Lung (tissue), 12 donors: ENCODE results near the gene VARS1. TPM values are rescaled to one million over a fixed set of nuclear protein-coding genes. Genes with fewer than 3 reads are reported as not detected.
A peak's percentile ranks its signal among the peaks of the same experiment; 100 is the strongest.

Source experiments
- ATAC-seq: fragments of 200-7000 bp; cut with Tn5 transposase; one replicate; pipeline ENCODE4 v1.9.1; 2020; ENCODE audit warnings: moderate number of reproducible peaks; ENCODE audit not compliant: insufficient read depth, low FRiP score
- DNase-seq, 3 donors: peaks; one replicate each; pipeline ENCODE4 v3.0.0-alpha.2; 2013 to 2017
- H3K27ac ChIP-seq, 2 donors: one replicate each; pipeline ENCODE4 v1.5.1; 2013; ENCODE audit warnings: mild to moderate bottlenecking in 2 of 2, moderate library complexity in 2 of 2, control low read depth in 1 of 2, inconsistent platforms in 1 of 2, low read depth in 1 of 2, low read length in 1 of 2
- H3K27me3 ChIP-seq, 3 donors: one replicate each; pipeline ENCODE4 v1.5.1; 2013; ENCODE audit warnings: low read length in 2 of 3; ENCODE audit not compliant: control insufficient read depth in 3 of 3, insufficient read depth in 3 of 3
- H3K36me3 ChIP-seq, 4 donors: one replicate each; pipeline ENCODE4 v1.5.1; 2013; ENCODE audit warnings: low read length in 4 of 4, mild to moderate bottlenecking in 1 of 4, moderate library complexity in 1 of 4; ENCODE audit not compliant: control insufficient read depth in 4 of 4, insufficient read depth in 4 of 4
- H3K4me1 ChIP-seq, 5 donors: one replicate each; pipeline ENCODE4 v1.5.1; 2013; ENCODE audit warnings: low read length in 5 of 5, mild to moderate bottlenecking in 2 of 5, moderate library complexity in 1 of 5; ENCODE audit not compliant: control insufficient read depth in 5 of 5, insufficient read depth in 5 of 5
- H3K4me3 ChIP-seq: one replicate; pipeline ENCODE4 v1.5.1; 2013; ENCODE audit warnings: mild to moderate bottlenecking, control low read depth, moderate library complexity
- H3K9ac ChIP-seq, 2 donors: one replicate each; pipeline ENCODE4 v1.5.1; 2013; ENCODE audit warnings: low read length in 2 of 2, control low read depth in 1 of 2; ENCODE audit not compliant: insufficient read depth in 1 of 2
- H3K9me3 ChIP-seq, 4 donors: one replicate each; pipeline ENCODE4 v1.5.1; 2013; ENCODE audit warnings: low read length in 3 of 4, mild to moderate bottlenecking in 1 of 4, moderate library complexity in 1 of 4; ENCODE audit not compliant: control insufficient read depth in 4 of 4, insufficient read depth in 3 of 4
- CTCF ChIP-seq: IDR thresholded peaks from 2 replicates; pipeline ENCODE4 v1.5.1; 2012; ENCODE audit warnings: mild to moderate bottlenecking; ENCODE audit errors: control extremely low read depth, extremely low read depth
- WGBS, 2 donors: extraction: QIAGEN DNeasy Blood & Tissue Kit; methylation state at CpG; one replicate each; pipeline ENCODE4 v1.1.7; 2013; 5-methylcytosine and 5-hydroxymethylcytosine counted together
- polyA plus RNA-seq, 2 donors: library from polyadenylated mRNA; stranded (reverse); fragments of 200-250 nt; gene quantifications; one replicate each; pipeline ENCODE4 v1.2.1, GENCODE V29; 2013
- total RNA-seq, 2 donors: library from RNA; depleted of rRNA in 1 of 2; stranded (reverse); fragments of >200 nt in 1 of 2; gene quantifications; one replicate each; pipeline ENCODE4 v1.2.1, GENCODE V29; 2014 to 2021
- donor health status: control.
- donor health status: control.
- donor health status: Bipolar disorder and iron deficiency.
- donor health status: healthy.
- donor health status: DM: yes; HTN: yes; CAD: no.

VARS1 gene
- total and polyA plus RNA-seq, 4 donors = 32.2 to 95.4 (median 41.0) TPM

- H3K9ac ChIP-seq = no peak overlapping the region
- no peaks in the 10 kb centered on the region for H3K9me3 ChIP-seq
- ATAC-seq = no peak
- no peaks in the 10 kb centered on the region for H3K27me3 ChIP-seq
- peaks cover 0 to 3% (median 0%) of the 10 kb centered on the region in 4 donors for H3K36me3 ChIP-seq
- 78 to 84% methylated on average over 8 of the region's 8 CpGs for WGBS, 2 donors
- no peak for DNase-seq
- H3K4me3 ChIP-seq = no peak overlapping the region
- peaks cover 0 to 6% (median 0%) of the 10 kb centered on the region in 5 donors for H3K4me1 ChIP-seq
- TF ChIP-seq CTCF = no peak
- H3K27ac ChIP-seq = peak overlapping the region in 1 of 2 donors; percentile 54
Measured at GRCh38 chr6:31762878-31763618, 32.5 kb downstream of the VARS1 start.

- H3K27me3 ChIP-seq = no peaks in the 10 kb centered on the region
- no peak for TF ChIP-seq CTCF
- no peaks in the 10 kb centered on the region for H3K9me3 ChIP-seq
- ATAC-seq (no peak), DNase-seq (no peak)
- 81 to 84% methylated on average over 4 of the region's 4 CpGs for WGBS, 2 donors
- H3K36me3 ChIP-seq = peaks cover 0 to 3% (median 0%) of the 10 kb centered on the region in 4 donors
- H3K4me3 ChIP-seq = no peak within 1 kb of the TSS
- H3K27ac ChIP-seq = peak within 1 kb of the TSS in 1 of 2 donors; percentile 54
- no peak within 1 kb of the TSS for H3K9ac ChIP-seq
- H3K4me1 ChIP-seq = peaks cover 0 to 6% (median 0%) of the 10 kb centered on the region in 5 donors
Measured at GRCh38 chr6:31762356-31762755, 33.2 kb downstream of the VARS1 start, which contains the start of gene SAPCD1. Gene SAPCD1, plus strand, starts transcription at chr6:31762656. Its CDS starts 399 bp downstream, at chr6:31763055.

- WGBS, 2 donors = 97 to 100% methylated on average over 8 of the region's 8 CpGs
- Histone ChIP-seq H3K9me3 (no peaks in the 10 kb centered on the region), H3K9ac (no peak overlapping the region), H3K36me3 (peaks cover 0 to 3% (median 0%) of the 10 kb centered on the region in 4 donors), H3K4me1 (peaks cover 0 to 4% (median 0%) of the 10 kb centered on the region in 5 donors), H3K4me3 (no peak overlapping the region), H3K27ac (no peak overlapping the region), H3K27me3 (no peaks in the 10 kb centered on the region)
- DNase-seq (no peak), ATAC-seq (no peak)
- TF ChIP-seq CTCF = no peak
Measured at GRCh38 chr6:31761343-31761742, 34.2 kb downstream of the VARS1 start.
